HG02623 (cell line): ENCODE results near the gene CYP27B1.

Experiments
- ATAC-seq: cut with Tn5 transposase; IDR thresholded peaks from one replicate; pipeline ENCODE4 v1.9.1; 2021; ENCODE audit warnings: moderate library complexity; ENCODE audit not compliant: unreplicated experiment

The CYP27B1 gene, protein sequence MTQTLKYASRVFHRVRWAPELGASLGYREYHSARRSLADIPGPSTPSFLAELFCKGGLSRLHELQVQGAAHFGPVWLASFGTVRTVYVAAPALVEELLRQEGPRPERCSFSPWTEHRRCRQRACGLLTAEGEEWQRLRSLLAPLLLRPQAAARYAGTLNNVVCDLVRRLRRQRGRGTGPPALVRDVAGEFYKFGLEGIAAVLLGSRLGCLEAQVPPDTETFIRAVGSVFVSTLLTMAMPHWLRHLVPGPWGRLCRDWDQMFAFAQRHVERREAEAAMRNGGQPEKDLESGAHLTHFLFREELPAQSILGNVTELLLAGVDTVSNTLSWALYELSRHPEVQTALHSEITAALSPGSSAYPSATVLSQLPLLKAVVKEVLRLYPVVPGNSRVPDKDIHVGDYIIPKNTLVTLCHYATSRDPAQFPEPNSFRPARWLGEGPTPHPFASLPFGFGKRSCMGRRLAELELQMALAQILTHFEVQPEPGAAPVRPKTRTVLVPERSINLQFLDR

GRCh38 chr12:57766464-57767304, at the start of gene CYP27B1:
Gene CYP27B1 (minus strand): TSS chr12:57767078. CDS start chr12:57767041, 37 bp downstream.
- ATAC-seq, result no peak

GRCh38 chr12:57816001-57816854, 49.4 kb upstream of the CYP27B1 start:
- no peak for ATAC-seq

- no peak for ATAC-seq
Measured at GRCh38 chr12:57815177-57816000, 48.5 kb upstream of the CYP27B1 start.

DNA sequence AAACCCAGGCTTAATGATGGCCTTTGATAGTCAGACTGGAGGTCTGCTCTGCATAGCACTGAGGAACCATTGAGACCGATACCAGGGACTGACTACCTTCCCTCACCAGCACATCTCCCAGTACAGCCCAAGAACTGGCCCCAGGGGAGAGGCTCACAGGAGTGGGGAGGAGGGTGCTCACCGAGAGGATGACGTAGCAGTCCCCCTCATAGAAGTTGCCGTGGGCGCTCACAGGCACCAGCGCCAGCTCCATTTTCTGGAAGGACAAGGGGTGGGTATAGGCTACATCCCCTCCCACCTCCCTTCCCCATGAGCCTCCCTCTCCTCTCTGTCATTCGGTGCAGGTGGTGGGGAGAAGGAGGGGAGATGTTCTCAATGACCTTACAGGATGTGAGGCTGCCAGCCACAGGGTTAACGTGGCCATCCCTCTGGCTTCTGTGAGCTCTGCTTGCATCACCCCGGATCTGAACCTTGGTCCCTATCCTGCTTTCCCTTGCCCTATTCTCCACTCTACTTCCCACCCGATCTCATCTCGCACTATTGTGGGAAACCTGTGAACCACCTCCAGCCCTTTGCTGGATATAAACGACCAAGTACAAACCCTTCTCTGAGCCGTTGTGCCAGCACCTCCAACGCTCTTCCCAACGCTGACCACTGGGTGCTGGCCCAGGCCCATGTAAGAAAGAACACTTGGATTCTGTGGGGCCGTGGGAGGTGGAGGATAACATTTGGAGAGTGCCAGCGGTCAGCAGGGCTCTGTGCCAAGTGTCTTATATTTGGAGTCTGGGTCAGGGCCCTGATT, 47.3 kb upstream of the CYP27B1 start:
- ATAC-seq, result no peak

- no peak for ATAC-seq
Measured at GRCh38 chr12:57813111-57813970, 46.5 kb upstream of the CYP27B1 start.

GRCh38 chr12:57811028-57811755, 44.3 kb upstream of the CYP27B1 start:
- ATAC-seq, result no peak

DNA sequence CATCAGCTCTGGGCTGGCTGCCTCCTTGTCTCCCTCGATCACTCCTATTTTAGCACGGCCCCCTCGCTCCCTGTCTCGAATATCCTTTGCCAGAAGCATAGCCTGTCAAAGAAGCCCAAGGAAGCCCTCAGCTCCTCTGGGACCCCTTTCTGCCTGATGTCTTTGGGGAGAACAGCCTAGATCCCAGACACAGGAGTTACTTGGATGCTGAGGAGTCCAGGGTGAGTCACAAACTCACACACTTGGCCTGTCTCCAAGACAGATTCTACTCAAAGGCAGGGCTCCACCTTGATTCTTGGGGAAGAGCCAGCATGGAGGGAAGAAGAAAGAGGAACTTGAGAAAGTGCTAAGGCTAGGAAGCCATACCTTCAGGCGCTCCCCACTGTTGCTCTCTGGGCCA, 43.6 kb upstream of the CYP27B1 start:
- no peak for ATAC-seq

DNA sequence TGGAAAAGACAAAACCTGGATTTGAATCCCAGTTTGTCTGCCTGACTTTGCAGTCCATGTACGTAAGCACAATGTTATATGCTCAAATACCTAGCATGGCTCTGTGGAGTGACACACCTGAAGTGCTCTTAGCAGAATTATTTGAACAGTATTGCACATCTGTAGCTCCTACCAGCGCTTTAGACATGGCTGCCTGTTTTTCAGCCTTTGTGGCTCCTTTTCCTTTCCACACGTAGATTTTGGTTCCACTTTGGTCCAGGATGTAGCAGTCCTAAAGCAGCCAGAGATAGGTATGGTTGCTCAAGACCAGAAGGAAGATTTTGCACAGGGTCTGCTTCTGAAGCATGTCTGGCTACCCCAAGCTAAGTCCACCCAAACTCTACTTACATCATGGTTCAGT, 42.5 kb upstream of the CYP27B1 start:
- ATAC-seq, result no peak

GRCh38 chr12:57808351-57808750, 41.5 kb upstream of the CYP27B1 start:
- ATAC-seq, result no peak

DNA sequence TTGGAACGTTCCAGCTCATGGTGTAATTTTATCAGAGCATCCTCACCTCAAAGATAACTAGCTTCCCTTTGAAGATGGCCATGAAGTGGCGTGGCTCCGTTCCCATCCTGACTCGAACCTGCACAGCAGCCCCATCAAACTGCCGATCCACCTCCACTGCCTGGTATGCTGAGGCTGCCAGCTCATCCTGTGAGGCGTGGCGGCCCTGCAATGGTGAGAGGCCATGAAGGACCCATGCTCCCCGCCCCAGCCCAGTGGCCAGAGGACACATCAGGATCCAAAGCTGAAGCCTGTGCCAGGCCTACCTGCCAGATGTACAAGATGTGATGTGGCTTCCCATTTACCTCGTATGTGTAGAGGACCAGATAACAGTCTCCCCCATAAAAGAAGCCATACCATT, 40.4 kb upstream of the CYP27B1 start:
- no peak for ATAC-seq

GRCh38 chr12:57806677-57807076, 39.8 kb upstream of the CYP27B1 start:
- no peak for ATAC-seq

DNA sequence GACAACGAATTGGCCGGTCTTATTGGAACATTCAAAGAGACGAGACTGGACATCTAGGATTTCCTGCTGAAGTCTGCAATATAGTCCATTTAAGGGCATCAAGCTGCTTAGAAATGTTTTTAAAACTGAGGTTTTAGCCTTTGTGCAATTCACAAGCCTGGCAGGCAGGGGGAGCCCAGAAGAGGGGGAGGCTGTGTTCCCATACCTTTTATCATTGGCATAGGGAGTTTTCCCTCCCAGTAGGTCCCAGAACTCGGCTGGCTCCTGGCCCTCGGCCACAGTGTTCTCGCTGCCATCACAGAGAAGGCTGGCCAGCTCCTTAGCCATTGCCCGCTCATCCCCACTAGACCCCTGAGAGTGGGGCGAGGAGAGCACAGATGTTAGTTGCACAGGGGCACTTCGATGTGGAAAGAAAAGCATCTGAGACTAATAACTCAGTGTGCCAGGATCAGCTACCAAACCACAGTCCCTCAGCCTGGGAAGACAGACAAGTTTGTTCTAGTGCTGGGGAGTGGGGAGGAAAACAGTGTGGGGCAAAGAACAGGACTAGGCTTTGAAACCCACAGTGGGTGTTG, 36.5 kb upstream of the CYP27B1 start:
- no peak for ATAC-seq

- no peak for ATAC-seq
Measured at GRCh38 chr12:57802607-57803006, 35.7 kb upstream of the CYP27B1 start.

DNA sequence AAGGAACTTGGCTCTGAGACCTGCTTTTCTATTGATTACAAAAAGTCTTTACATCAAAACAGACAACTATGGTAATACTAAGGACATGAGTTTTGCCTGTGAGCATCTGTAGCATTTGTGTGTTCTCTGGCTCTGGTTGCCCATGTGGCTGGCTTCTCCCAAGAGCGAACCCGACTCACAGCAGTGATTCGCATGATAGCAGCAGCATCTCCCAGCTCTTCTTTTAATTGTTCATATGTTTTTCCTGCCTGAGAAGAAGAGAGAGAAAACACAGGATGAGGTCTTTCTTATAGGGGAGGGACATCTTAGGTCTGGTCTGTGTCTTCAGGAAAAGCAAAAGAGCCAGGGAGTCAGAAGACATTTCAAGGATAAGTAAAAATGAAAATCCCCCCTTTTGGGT, 34.1 kb upstream of the CYP27B1 start:
- no peak for ATAC-seq

DNA sequence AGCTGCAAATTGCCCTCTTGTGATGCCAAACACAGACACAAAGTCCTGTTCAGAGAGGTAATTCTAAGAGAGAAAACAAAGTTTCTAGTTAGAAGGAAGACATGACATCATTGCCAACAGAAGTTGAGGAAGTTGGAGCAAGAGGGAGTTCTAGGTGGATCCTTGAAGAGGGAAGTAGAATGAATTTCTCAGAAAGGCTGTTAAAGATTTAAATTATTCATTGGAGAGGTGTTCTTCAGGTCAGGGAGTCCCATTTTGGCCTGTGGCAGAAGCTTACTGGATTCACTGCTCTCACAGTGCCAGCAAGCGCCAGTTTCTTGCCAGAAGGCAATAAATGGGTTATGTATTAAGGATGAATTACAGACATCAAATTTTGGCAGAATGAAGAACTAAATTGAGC, 31.1 kb upstream of the CYP27B1 start:
- no peak for ATAC-seq

DNA sequence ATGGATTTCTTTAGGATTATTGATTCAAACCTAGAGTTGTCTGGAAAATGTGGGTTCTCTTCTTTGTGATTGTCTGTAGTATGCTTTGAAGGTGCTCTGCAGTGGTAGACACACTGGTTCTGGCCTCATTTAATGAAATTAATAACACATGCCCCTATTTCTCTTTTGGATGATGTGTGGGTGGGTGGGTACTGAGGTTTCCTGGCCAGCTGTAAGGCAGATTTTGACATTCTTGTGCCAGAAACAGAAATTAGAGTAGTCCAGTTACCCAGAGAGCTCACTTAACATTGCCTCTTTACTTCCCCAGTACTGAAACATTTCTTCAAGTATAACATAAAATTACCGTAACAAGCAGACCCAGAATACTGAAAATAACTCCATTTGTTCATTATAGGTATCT, 30.1 kb upstream of the CYP27B1 start:
- no peak for ATAC-seq

- no peak for ATAC-seq
Measured at GRCh38 chr12:57795354-57795753, 28.5 kb upstream of the CYP27B1 start.
